Pons (tissue), 1 donor: ENCODE results near the gene P2RX6.
A peak's percentile ranks its signal among the peaks of the same experiment; 100 is the strongest.

Source experiments
- DNase-seq: peaks from one replicate; pipeline ENCODE4 v3.0.0-alpha.2; 2016; ENCODE audit warnings: low spot score

P2RX6 gene

GRCh38 chr22:20979940-20980453 is 35.0 kb upstream of the P2RX6 start:
- DNase-seq, result no peak

- no peak for DNase-seq
These were observed 34.4 kb upstream of the P2RX6 start for GRCh38 chr22:20980523-20980922.

DNA sequence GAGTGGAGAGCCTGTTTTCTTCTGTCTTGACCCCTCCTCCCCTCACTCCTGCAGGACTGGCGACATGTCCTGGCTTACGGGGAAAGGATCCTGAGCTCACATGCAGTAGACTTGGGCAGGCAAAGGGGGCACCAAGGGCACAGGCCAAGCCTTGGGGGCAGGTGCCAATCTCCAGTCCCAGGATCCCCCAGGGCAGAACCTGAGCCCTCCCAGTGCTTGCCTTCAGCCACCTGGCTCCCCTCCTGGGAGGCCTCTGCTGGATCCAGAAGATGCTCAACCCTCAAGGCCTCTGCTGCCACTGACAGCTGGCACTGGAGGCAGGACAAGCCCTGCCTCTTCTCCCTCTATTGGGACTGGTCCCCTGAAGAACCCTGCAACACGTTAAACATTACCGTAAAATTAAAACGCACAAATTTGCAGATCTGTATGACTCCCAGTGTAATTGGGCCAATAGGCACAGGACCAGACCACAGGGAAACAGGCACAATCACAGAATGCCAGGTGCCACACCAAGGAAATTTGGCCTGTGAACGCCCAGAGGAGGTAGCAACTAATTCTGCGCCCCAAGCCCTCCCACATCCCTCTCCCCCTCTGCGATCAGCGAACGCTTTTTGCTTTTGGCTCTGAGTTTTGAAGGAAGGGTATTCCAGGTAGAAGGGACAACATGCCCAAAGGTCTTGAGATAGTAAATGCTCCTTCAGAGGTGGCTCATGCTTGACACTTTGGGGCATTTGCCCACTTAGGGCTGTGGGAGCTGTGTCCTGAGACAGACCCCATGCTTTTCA is 33.8 kb upstream of the P2RX6 start:
- DNase-seq, result no peak

DNA sequence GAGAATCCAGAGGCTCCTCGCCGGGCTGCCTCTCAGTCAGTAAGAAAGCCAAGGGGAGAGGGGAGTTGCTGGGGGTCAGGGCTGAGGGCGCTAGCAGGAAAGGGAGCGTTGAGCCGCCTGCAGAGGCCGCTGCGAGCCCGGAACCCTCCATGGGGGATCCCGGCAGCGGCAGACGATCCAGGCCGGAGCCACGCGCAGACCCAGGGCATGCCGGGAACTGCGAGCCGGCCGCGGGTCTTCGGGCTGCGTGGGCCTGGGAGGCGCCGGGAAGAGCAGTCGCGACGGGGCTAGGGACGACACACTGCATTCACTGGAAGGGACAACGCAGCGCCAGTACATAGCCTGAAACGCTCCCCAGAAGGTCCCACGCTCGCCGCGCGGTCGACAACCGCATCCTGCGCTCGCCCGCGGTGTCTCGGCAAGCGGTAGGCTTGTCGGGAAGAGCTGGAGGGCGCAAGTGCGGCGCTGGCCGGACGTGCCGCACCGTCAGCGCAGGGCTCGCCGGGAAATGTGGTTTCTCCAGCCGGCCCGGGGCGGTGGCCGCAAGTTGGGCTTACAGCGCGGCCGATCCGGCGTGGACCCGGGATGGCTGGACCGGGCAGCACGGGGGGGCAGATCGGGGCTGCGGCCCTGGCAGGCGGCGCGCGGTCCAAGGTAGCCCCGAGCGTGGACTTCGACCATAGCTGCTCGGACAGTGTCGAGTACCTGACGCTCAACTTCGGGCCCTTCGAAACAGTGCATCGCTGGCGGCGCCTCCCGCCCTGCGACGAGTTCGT is 33.0 kb upstream of the P2RX6 start, which contains the start of gene LZTR1:
Gene LZTR1, plus strand, starts transcription at position 511 of the 776 bp plus-strand sequence. Its CDS starts 75 bp downstream, at position 586.
- peak; percentile 78 for DNase-seq

- DNase-seq, result no peak
These were observed 32.4 kb upstream of the P2RX6 start for GRCh38 chr22:20982563-20982882.

GRCh38 chr22:20983081-20983771 is 31.7 kb upstream of the P2RX6 start:
- no peak for DNase-seq

- no peak for DNase-seq
These were observed 29.2 kb upstream of the P2RX6 start for GRCh38 chr22:20985720-20986119.

DNA sequence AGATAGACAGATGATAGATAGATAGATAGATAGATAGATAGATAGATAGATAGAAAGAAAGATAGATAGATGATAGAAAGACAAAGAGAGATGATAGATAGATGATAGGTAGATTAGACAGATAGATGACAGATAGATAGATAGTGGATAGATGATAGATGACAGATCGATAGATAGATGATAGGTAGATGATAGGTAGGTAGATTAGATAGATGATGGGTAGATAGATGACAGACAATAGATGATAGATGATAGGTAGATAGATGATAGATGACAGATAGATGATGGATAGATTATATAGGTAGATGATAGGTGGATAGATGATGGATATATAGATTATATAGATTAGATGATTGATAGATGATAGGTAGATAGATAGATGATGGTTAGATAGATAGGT is 28.6 kb upstream of the P2RX6 start:
- DNase-seq, result no peak

DNA sequence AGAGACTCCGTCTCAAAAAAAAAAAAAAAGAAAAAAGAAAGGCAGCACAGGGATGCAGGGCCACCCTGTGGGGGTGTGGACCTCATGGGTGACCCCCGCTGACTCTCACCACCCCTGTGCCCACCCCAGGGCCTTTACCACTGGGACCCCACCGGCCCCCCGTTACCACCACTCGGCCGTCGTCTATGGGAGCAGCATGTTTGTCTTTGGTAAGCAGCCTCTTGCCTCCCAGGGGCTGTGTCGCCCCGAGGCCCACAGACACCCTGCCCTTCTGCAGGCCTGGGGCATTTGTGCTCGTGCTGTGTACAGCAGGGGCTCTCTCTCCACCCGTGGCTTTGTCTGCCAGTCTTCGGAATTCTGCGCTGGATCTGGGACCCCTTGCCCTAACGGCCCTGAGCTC is 27.6 kb upstream of the P2RX6 start:
- DNase-seq, result no peak

GRCh38 chr22:20988573-20989322 is 26.2 kb upstream of the P2RX6 start:
- no peak for DNase-seq

DNA sequence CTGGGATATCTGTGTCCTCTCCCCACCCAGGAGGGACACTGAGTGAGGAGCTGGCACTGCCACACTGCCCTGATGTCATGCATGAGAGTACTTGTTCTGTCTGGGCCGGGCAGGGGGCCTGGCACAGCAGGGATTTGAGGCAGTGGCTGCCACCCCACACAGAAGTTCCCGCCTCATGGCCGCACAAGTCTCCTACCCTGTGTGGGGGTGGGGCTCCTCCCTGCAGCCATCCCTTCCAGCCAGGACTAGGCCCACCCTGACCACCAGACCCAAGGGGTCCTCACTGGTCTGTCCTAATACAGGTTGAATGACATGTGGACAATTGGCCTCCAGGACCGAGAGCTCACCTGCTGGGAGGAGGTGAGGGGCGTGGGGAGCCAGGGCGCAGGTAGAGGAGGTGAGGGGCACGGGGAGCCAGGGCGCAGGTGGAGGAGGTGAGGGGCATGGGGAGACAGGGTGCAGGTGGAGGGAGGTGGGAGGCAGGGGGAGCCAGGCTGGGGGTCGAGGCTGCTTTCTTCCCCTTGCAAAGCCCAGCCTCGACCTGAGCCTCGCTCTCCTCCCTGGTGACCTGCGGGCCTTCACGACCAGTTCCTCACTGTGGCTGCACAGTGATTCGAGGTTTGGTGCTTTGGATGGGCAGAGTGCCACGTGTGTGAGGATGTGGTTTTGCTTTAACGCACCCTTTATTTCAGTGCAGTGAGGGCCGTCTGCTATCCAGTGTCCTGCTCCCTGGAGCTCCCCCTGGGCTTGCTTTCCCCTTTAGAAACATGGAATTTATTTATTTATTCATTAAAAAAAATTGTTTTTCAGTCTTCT is 25.4 kb upstream of the P2RX6 start:
- no peak for DNase-seq

- no peak for DNase-seq
These were observed 24.5 kb upstream of the P2RX6 start for GRCh38 chr22:20990184-20991180.

GRCh38 chr22:20991252-20992055 is 23.5 kb upstream of the P2RX6 start:
- no peak for DNase-seq

GRCh38 chr22:20992056-20992442 is 22.9 kb upstream of the P2RX6 start:
- DNase-seq, result no peak

DNA sequence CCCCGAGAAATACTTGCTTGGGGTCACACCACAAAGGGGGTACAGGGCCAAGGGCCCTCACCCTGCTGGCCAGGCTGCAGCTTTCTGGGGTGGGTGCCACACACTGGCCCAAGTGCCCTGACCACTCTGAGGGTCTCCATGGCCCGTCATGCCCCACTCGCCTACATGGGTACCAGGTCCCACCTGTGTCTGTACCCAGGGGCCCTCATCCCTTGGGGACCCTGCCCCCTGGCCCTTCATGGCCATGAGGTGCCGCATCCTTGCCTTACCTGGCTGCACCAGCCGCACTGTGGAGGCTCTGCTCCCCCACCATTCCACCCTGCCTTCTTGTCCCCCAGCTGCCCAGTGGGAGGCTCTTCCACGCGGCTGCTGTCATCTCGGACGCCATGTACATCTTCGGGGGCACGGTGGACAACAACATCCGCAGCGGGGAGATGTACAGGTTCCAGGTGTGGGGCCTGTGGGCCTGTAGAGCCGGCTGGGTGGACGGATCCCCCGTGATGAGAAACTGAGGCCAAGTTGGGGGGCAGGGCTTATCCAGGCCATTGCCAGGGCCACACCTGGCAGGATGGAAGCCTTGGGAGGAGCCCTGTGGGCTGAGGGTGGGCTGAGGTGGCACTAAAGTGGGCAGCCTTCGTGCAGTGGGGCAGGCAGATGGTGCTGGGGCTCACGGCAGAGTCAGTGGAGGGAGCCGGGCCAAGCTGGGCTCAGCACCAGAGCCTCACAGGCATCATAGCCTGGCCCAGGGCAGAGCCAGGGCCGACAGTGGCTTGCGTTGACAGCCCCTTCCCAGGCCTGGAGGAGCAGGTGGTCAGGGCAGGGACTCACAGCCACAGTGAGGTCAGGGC is 22.3 kb upstream of the P2RX6 start:
- DNase-seq, result no peak

- no peak for DNase-seq
These were observed 21.4 kb upstream of the P2RX6 start for GRCh38 chr22:20993304-20994127.
